ENCODE results near the gene LACTB. TPM values are rescaled to one million over a fixed set of nuclear protein-coding genes. Genes with fewer than 3 reads are reported as not detected.

Gene LACTB, protein sequence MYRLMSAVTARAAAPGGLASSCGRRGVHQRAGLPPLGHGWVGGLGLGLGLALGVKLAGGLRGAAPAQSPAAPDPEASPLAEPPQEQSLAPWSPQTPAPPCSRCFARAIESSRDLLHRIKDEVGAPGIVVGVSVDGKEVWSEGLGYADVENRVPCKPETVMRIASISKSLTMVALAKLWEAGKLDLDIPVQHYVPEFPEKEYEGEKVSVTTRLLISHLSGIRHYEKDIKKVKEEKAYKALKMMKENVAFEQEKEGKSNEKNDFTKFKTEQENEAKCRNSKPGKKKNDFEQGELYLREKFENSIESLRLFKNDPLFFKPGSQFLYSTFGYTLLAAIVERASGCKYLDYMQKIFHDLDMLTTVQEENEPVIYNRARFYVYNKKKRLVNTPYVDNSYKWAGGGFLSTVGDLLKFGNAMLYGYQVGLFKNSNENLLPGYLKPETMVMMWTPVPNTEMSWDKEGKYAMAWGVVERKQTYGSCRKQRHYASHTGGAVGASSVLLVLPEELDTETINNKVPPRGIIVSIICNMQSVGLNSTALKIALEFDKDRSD
- polyA plus RNA-seq (2012; ENCODE audit: insufficient read depth, insufficient read length, low read depth), result 6.9 TPM

DNA sequence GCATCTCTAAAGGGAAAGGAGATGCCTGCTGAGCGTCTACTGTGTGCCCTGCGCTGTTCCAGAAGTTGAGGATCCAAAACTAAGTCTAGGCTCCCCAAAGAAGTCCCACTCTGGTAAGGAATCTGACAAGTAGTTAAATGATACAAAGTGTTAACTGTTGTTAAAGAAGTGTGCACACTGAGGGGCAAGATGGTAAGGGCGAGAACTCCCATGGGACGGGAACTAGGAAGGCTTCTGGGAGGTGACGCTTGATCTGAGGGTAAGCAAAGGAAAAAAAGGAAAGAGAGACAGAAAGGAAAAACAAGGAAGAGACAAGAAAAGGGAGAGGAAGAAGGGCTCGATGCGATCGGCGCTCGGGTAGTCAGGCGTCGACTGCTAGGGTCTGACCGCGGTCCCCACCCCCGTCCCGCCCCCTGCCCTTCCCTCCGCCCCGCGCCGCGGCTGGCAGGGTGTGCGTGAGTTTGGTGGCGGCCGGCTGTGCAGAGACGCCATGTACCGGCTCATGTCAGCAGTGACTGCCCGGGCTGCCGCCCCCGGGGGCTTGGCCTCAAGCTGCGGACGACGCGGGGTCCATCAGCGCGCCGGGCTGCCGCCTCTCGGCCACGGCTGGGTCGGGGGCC is at the start of gene LACTB:
LACTB (plus strand) TSS at position 480 of the 620 bp plus-strand sequence; CDS start at position 491, 11 bp downstream.
- no peaks in the 10 kb centered on the region for H3K36me3 ChIP-seq
- no peaks in the 10 kb centered on the region for H3K9me3 ChIP-seq
- peak; percentile 93 for DNase-seq
- H3K27me3 ChIP-seq, result no peaks in the 10 kb centered on the region
- TF ChIP-seq, protein P1, sequence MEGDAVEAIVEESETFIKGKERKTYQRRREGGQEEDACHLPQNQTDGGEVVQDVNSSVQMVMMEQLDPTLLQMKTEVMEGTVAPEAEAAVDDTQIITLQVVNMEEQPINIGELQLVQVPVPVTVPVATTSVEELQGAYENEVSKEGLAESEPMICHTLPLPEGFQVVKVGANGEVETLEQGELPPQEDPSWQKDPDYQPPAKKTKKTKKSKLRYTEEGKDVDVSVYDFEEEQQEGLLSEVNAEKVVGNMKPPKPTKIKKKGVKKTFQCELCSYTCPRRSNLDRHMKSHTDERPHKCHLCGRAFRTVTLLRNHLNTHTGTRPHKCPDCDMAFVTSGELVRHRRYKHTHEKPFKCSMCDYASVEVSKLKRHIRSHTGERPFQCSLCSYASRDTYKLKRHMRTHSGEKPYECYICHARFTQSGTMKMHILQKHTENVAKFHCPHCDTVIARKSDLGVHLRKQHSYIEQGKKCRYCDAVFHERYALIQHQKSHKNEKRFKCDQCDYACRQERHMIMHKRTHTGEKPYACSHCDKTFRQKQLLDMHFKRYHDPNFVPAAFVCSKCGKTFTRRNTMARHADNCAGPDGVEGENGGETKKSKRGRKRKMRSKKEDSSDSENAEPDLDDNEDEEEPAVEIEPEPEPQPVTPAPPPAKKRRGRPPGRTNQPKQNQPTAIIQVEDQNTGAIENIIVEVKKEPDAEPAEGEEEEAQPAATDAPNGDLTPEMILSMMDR (IDR thresholded peaks at IDR 0.05; ENCODE audit: low read depth, low read length), result no peak
- peak within 1 kb of the TSS; percentile 86 for H3K4me3 ChIP-seq (ENCODE audit: low read depth, low read length)
- peaks cover 4% of the 10 kb centered on the region; the same call in 1 of the 2 replicates for H3K4me1 ChIP-seq

DNA sequence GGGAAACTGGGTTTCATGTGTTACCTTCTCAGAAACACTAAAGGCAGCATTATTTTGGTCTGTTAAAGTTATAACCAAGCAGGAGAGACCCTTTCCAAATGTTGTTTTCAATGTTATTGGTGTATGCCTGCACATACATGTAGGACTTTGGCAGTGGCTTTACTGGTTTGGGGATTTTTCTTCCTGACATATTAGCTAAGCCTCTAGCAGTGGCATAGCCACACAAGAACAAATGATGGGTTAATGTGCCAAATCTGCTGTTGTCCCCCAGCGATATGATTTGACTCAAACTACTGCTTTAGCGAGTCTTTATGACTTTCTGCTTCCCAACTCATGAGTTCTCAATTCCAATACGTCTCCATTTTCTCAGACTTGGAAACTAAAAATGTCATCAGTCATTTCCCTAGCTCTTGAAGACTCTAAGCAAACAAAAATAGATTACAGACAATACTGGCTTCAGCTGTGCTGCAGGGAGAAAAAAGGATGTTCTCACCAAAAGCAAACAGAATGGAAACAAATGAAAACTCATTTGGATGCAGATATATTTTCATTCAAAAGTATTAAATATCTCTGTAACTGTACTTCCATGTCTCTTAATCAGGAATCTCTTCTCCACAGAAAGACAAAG is 49.5 kb upstream of the LACTB start:
- DNase-seq, result no peak
- H3K27me3 ChIP-seq, result no peaks in the 10 kb centered on the region
- TF ChIP-seq, protein P1 (IDR thresholded peaks at IDR 0.05; ENCODE audit: low read depth, low read length), result no peak
- H3K9me3 ChIP-seq, result no peaks in the 10 kb centered on the region
- no peak overlapping the region for H3K4me3 ChIP-seq (ENCODE audit: low read depth, low read length)
- H3K4me1 ChIP-seq, result peaks cover 7% of the 10 kb centered on the region; the same call in 1 of the 2 replicates
- H3K36me3 ChIP-seq, result peaks cover 41% of the 10 kb centered on the region

DNA sequence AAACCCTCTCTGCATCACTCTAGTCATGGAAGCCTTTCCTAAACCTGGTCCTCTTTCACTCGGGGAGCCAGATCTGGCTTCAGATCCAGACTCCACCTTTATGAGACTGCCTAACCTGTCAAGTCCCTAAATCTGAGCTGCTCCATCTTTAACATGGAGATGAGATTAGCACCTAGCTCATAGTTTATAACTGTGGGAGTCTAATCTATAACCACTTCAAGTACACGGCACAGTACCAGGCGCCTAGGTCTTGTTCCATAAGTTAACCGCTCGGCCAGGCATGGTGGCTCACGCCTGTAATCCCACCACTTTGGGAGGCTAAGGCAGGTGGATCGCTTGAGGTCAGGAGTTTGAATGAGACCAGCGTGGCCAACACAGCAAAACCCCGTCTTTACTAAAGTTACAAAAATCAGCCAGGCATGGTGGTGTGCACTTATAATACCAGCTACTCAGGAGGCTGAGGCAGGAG is 48.8 kb upstream of the LACTB start:
- Histone ChIP-seq H3K9me3 (no peaks in the 10 kb centered on the region), H3K36me3 (peaks cover 34% of the 10 kb centered on the region), H3K27me3 (no peaks in the 10 kb centered on the region), H3K4me3 (ENCODE audit: low read depth, low read length) (no peak overlapping the region), H3K4me1 (peaks cover 7% of the 10 kb centered on the region; the same call in 1 of the 2 replicates)
- no peak for DNase-seq
- TF ChIP-seq, protein P1 (IDR thresholded peaks at IDR 0.05; ENCODE audit: low read depth, low read length), result no peak

DNA sequence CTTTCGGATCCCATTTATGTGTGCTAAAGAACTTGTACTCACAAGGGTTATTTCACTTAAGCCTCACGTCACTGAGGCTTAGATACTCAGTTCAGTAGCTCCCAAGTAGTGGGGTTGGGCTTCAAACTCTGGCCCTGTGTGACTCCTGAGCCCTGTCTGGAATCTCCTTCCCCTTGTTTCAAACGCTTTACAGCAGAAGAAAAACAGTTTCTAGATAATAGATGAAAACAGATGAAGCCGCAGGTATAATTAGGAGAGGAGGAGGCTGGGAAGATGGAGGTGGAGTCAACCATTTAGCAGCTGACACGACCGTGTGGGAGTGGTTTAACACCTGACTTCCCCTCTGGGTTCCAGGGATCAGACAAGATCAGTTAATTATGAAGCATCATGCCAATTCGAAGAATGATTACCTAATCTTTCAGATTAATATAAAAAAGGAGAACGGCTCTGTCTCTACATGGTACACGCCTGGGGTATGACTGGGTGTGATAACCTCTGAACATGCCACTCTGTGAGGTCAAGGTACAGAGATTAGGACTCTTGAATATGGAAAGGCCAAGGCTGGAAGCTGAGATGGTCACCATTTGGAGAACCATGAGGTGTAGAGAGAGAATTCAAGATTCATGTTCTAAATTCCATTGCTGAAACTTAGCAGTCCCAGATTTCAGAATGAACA is 48.0 kb upstream of the LACTB start:
- Histone ChIP-seq H3K27me3 (no peaks in the 10 kb centered on the region), H3K36me3 (peaks cover 26% of the 10 kb centered on the region), H3K4me3 (ENCODE audit: low read depth, low read length) (no peak overlapping the region), H3K9me3 (no peaks in the 10 kb centered on the region), H3K4me1 (peaks cover 7% of the 10 kb centered on the region; the same call in 1 of the 2 replicates)
- TF ChIP-seq, protein P1 (IDR thresholded peaks at IDR 0.05; ENCODE audit: low read depth, low read length), result no peak
- DNase-seq, result no peak

DNA sequence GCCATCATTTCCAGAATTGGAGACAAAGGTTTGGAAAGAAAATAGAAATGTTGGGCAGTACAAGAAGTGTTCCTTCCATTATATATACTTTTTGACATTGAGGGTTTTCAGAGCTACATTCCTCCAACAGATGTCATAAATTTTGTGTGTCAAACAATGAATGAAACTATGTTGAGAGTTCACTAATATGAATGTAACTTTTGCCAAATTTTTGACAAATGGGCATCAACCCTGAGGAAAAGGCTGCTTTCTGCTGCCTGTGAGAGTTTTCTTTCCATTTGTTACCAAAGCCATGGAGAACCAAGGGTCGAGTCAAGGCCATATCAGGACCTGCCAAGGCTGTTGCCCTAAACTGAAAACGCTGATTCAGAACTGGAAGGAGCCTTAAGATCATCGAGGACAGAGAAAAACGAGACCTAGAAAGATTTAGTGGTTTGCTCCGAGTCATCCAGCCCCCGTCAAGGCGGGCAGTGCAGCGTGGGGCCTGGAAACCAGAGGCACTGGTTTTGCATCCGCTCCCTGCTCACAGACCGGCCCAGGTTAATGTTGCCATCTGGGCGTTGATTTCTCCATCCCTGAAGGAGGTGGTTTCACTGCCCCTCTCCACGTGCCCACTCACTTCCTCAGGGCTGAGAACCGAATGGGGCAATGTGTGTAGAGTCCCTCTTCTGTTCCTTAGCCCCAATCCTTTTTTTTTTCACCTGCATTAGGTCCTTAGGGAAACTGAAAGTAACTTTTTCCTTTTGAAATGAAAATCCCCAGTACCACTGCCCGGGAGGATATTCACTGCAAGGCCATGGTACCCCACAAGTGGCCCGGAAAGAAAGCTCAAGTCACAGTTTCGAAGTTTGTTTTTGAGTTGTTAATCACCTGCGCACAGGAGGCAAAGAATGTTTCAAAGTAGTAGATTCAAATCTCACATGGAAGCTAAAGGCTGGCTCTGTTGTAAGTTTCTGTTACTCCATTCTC is 46.4 kb upstream of the LACTB start:
- H3K9me3 ChIP-seq, result no peaks in the 10 kb centered on the region
- TF ChIP-seq, protein P1 (IDR thresholded peaks at IDR 0.05; ENCODE audit: low read depth, low read length), result no peak
- H3K27me3 ChIP-seq, result no peaks in the 10 kb centered on the region
- no peak overlapping the region for H3K4me3 ChIP-seq (ENCODE audit: low read depth, low read length)
- H3K36me3 ChIP-seq, result peaks cover 14% of the 10 kb centered on the region
- peaks cover 7% of the 10 kb centered on the region; the same call in 1 of the 2 replicates for H3K4me1 ChIP-seq
- DNase-seq, result no peak

All from BE2C (cell line).